ENCODE measurements around the gene CYTH4.
"Not testable (repeated sequence)": the region's sequence is repeated elsewhere in the genome, so short reads cannot be mapped to it uniquely, and the experiment has no call there.

Gene CYTH4

DNA sequence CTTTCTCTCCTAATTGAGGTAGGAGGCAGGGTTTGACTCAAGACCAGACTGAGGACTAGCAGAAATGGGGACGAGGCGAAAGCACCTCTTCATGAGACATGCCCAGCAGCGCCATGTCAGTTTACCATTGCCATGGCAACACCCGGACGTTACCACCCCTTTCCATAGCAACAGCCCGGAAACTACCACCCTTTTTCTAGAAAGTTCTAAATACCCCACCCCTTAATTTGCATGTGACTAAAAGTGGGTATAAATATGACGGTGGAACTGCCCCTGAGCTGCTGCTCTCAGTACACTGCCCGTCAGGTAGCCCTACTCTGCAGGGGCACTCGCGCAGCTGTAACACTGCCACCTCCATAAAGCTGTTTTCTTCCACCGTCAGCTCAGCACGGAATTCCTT lies 32.3 kb upstream of the CYTH4 start:
- no peak for DNase-seq

DNA sequence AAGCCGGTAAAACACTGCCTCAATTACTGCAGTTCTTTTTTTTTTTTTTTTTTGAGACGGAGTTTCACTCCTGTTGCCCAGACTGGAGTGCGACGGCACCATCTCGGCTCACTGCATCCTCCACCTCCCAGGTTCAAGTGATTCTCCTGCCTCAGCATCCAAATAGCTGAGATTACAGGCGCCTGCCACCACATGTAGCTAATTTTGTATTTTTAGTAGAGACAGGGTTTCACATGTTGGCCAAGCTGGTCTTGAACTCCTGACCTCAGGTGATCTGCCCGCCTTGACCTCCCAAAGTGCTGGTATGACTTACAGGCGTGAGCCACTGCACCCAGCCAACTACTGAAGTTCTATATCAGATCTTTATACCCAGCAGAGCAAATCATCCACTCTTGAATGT lies 30.5 kb upstream of the CYTH4 start:
- not testable (repeated sequence) for DNase-seq

- DNase-seq, result no peak
These were observed 29.1 kb upstream of the CYTH4 start for GRCh38 chr22:37253126-37253660.

GRCh38 chr22:37254209-37254866 lies 28.0 kb upstream of the CYTH4 start:
- DNase-seq, result no peak

DNA sequence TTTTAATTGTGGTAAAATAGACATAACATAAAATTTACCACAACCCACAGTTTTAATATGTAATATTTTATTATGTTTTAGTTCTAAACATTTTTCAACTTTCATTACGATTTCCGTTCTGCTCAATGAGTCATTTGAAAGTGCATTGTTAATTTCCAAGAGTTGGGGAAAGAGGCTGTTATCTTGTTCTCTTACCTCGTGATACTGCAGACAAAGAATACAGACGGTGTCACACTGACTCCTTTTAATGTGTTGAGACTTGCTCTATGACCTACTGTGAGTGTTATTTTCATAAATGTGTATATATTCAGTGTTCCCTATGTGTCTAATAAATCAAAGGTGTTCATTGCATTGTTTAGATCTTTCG lies 27.5 kb upstream of the CYTH4 start:
- no peak for DNase-seq

- DNase-seq, result no peak
These were observed 26.7 kb upstream of the CYTH4 start for GRCh38 chr22:37255558-37256006.

- DNase-seq, result no peak
These were observed 26.1 kb upstream of the CYTH4 start for GRCh38 chr22:37256075-37256726.

- DNase-seq, result no peak
These were observed 24.1 kb upstream of the CYTH4 start for GRCh38 chr22:37258005-37258752.

- DNase-seq, result no peak
These were observed 23.4 kb upstream of the CYTH4 start for GRCh38 chr22:37258753-37259401.

GRCh38 chr22:37259540-37260029 lies 22.7 kb upstream of the CYTH4 start:
- no peak for DNase-seq

DNA sequence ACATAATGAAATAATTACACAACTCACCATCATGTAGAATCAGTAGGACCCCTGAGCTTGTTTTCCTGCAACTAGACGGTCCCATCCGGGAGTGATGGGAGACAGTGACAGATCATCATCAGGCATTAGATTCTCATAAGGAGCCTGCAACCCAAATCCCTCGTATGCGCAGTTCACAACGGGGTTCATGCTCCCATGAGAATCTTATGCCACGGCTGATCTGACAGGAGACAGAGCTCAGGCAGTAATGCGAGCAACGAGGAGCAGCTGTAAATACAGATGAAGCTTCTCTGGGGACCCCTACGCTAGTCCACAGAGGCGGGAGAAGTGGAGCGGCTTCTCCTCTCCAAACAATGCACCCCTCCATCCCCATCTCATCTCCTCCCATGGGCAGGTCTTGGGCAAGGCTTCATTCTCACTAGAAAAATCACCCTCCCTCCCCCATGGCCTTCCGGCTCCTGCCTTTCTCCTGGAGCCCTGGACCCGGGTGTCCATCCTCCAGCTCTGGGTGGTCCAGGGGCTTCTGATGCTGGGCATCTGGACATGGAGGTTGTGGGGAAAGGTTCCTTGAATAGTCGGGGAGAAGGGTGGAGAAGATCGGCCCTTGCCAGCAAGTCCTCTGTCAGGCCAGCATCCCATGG lies 22.0 kb upstream of the CYTH4 start:
- no peak for DNase-seq

- peak; percentile 46 for DNase-seq
These were observed 21.4 kb upstream of the CYTH4 start for GRCh38 chr22:37260901-37261336.

DNA sequence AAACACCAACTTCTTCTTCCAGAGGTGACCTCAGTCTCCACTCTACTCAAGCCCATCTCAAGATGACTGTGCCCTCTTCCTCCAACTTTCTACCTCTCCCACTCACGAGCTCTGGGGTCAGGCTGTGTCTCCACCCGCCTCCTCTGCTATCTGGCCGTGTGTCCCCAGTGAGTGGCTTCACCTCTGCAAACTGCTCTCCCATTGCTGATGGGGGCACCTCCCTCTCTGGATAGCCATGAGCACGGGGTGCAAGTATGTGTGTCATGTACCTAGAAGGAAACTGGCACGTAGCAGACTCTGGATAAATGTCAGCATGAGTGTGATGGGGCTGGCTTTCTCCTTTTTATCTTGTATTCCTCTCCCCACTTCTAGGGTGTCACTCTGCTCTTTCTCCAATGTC lies 20.0 kb upstream of the CYTH4 start:
- no peak for DNase-seq

GRCh38 chr22:37263966-37264887 lies 18.1 kb upstream of the CYTH4 start:
- DNase-seq, result no peak

DNA sequence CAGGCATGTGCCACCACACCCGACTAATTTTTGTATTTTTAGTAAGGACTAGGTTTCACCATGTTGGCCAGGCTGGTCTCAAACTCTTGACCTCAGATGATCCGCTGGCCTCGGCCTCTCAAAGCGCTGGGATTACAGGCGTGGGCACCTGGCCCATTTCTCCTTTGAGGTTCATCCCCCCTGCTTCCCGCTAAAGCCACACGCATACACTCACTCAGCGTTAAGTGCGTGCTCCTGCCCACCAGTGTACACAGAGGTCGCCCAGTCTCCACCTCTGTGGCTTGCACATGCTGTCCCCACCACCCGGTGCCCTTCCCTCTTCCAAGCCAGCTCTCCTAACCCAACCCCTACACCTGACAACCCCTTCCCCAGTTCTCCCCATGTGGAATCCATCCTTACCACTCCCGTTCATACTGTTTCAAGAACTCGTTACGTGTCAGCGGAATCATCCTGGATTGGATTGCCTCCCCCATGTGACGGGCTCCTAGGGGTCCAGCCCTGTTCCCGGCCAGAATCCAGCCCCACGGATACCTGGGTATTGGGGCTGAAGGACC lies 15.7 kb upstream of the CYTH4 start:
- no peak for DNase-seq

GRCh38 chr22:37267135-37267587 lies 15.1 kb upstream of the CYTH4 start:
- DNase-seq, result peak; percentile 65

- DNase-seq, result no peak
These were observed 14.5 kb upstream of the CYTH4 start for GRCh38 chr22:37267661-37268413.

DNA sequence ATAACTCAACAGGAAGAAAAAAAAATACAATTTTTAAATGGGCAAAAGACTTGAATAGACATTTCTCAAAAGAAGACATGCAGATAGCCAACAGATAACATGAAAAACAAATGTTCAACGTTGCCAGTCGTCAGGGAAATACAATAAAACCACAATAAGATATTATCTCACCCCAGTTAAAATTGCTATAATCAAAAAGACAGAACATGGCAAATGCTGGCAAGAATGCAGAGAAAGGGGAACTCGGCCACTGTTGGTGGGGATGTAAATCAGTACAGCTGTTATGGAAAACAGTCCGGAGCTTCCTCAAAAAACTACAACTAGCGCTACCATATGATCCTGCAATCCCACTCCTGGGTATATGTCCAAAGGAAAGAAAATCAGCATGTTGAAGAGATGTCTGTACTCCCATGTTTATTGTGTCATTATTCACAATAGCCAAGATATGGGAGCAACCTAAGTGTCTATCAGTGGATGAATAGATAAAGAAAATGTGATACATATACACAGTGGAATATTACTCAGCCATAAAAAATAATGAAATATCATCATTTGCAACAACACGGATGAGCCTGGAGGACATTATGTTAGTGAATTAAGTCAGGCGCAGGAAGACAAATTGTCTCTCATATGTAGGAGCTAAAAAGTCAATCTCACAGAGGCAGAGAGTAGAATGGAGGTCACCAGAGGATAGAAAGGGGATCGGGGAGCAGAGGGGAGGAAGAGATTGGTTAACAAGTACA lies 12.2 kb upstream of the CYTH4 start:
- no peak for DNase-seq

DNA sequence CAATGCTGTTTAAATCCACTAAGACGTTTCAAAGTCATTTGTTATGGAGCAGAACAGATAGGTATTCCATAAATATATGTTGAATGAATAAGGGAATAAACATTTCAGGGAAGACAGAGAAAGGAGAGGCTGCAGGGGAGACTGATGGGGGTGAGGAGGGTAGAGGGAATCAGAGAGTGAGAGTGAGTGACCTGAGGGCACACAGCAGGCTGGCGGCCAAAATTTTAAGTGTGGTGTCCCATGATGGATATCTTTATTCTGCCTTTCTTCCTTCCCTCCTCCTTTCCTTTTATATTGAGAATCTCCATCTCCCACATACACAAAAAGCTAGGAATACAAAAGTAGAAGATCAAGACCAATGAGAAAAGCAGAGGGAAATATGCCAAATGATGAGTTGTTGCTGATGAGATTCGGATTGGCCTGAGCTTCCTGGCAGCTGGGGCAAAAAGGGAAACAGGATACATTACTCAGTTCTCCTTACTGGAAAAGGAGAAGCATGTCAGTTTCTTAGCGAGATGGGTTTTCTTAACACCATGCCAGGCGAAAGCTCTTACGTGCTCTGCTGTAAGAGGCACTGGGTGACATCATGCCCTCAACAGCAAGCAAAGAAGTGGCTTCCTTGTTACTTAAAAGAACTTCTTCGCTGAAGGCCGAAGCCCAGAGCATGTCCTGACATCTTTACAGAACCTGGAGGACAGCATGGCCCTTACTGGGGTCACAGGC lies 11.2 kb upstream of the CYTH4 start:
- no peak for DNase-seq
